KOPT-K1 (cell line): ENCODE measurements around the gene ATP1B1.

Source experiments
- H3K27ac ChIP-seq: fragments of 200-600 bp; sonication (generic); 2 replicates; pipeline ENCODE4 v1.5.1; 2016; ENCODE audit warnings: antibody characterized with exemption, mild to moderate bottlenecking, low read depth, low read length; ENCODE audit not compliant: poor library complexity, severe bottlenecking
- H3K36me3 ChIP-seq: fragments of 200-600 bp; sonication (generic); 2 replicates; pipeline ENCODE4 v1.5.1; 2017; ENCODE audit warnings: antibody characterized with exemption, mild to moderate bottlenecking, low read length, moderate library complexity; ENCODE audit not compliant: insufficient read depth
- H3K9me3 ChIP-seq: fragments of 200-600 bp; sonication (generic); 2 replicates; pipeline ENCODE4 v1.5.1; 2017; ENCODE audit warnings: antibody characterized with exemption, low read length, mild to moderate bottlenecking; ENCODE audit not compliant: insufficient read depth, poor library complexity, severe bottlenecking

ATP1B1 gene

DNA sequence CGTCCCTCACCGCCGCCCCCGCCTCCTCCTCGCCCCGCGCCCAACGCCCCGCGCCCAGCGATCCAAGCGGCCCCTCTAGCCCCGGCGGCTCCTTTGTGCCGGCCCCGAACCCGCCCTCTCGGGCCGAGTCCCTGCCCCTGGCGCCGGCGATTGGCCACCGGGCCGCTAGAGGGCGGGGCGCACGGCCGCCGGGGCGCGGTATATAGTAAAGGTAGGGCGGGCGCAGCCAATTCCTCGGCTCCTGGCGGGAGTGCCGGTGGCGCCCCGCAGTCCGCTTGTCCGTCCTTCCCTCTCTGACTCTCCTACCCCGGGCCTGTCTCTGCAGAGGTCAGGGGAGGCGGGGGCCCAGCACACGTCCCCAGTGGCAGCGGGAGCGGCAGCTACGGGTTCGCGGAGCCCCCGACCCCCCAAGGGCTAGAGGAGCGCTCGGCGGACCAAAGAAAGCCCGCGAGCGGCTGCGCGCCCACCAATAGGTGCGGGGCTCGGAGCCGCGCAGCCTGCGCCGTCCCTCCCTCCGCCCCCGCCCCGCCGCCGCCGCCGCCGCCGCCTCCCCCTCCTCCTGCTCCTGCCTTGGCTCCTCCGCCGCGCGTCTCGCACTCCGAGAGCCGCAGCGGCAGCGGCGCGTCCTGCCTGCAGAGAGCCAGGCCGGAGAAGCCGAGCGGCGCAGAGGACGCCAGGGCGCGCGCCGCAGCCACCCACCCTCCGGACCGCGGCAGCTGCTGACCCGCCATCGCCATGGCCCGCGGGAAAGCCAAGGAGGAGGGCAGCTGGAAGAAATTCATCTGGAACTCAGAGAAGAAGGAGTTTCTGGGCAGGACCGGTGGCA, at the start of gene ATP1B1:
Gene ATP1B1 (plus strand): TSS at position 596 of the 826 bp plus-strand sequence. CDS start 140 bp downstream, at position 736.
- Histone ChIP-seq H3K27ac (peak within 1 kb of the TSS; percentile 31), H3K9me3 (no peaks in the 10 kb centered on the region), H3K36me3 (no peaks in the 10 kb centered on the region)

DNA sequence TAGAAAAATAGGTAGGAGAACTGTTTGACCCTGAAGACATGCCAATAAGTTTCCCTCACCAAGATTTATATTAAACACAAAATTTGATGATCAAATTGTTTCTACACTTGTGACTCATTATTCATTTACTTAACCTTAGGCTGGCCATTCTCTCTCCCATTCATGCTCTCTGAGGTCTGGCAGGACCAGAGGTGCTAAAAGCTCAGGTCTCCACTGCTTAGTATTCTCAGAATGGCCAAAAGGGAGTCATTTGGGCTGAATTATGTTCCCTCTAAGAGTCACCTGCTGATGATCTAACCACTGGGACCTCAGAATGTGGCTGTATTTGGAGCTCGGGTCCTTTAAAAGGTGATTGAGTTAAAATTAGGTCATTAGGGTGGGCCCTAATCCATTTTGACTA, 47.1 kb upstream of the ATP1B1 start:
- Histone ChIP-seq H3K9me3 (no peaks in the 10 kb centered on the region), H3K36me3 (no peaks in the 10 kb centered on the region), H3K27ac (no peak overlapping the region)

DNA sequence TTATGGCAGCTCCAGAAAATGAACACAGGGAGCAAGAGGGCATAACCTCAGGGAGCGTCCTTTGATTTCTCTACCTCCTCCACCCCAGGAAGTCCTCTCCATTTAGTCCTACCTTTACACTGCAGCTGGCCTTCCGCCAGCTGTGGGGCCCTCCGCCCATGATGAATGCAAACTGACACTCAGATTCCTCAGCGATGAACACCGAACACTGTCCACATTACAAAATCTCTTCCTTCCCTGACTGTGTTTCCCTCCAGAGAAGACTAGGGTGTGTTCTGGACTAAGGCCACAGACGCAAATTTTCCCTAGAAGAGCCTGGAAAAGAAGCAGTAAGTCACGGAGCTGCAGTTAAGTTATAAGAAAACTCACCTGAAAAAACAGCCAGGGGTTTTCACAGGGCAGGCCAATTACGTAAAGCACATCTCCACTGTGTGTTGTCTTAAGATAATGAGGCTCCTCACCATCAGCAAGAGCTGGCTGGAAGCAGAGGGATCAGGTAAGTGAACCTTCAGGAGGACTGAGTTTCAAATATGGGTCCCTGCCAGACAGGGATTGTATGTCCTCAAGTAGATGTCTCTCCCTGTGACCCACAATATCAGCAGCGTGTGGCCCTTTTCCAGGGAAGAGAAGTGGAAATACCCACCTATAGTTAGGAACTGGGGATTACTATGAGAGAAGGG, 46.3 kb upstream of the ATP1B1 start:
- Histone ChIP-seq H3K27ac (no peak overlapping the region), H3K9me3 (no peaks in the 10 kb centered on the region), H3K36me3 (no peaks in the 10 kb centered on the region)

DNA sequence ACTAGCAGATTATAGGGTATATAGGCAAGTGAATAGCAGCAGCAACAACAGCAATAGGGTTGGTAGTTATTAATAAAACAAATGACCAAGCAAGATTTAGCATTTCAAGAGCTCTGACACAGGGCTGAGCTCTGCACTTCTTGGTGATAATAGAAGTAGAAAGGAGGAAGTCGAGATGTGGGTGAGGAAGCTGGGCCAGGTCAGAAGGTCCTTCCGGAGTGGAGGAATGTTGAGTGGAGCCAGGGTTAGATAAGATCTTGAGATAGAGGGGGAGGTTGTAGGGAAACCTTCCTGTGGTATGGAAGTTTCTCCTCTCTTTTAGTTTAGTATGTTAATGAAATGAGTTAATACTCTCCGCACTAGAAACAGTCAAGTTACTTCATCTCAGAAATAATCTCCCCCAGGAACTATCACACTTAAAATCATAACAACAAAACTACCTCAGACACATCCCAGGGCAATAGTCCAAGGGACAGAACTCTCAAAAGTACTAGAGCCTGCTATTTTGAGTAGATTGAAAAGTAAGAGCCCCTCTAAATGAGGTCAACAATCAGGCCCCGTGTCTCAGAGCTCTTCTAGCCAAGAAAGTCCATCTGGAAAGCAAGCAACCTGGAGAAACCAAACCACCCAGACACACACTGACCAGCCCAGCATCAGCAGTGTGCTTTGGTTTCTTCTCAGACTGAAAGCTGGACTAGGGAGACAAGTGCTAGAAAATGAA, 45.4 kb upstream of the ATP1B1 start:
- H3K36me3 ChIP-seq: no peaks in the 10 kb centered on the region
- H3K27ac ChIP-seq: no peak overlapping the region
- no peaks in the 10 kb centered on the region for H3K9me3 ChIP-seq

DNA sequence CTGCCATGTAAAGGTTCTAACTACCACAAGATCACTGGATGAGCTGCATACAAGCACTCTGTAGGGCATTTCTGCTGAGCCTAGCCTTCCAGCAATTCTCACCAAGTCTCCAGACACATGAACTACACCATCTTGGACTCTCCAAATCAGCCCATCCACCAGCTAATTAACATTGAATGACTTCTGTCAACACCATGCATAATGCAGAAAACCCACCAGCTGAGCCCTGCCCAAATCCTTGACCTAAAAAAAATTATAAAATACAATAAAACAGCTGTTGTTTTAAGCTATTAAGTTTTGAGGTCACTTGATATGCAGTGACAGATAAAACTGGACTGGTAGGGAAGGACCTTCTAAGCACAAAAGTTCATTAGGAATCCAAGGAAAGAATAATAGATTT, 44.3 kb upstream of the ATP1B1 start:
- Histone ChIP-seq H3K27ac (no peak overlapping the region), H3K9me3 (peaks cover 4% of the 10 kb centered on the region), H3K36me3 (no peaks in the 10 kb centered on the region)

DNA sequence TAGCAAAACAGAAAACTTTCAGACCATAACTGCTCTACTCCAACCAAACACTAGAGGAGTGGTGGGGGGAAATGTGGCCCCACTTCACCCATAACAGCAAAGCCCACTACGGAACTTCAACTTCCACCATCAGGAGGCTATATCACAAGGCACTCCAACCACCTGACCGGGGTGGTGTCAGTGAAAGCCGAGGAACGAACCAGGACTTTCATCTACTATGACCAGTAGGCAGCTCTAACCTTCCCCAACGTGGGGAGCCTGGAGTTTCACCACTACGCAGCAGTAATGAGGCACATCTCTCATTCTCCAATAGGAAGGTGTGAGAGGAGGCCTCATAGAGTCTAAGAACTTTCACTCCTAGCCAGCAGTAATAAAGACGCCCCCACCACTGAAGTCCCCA, 42.4 kb upstream of the ATP1B1 start:
- H3K9me3 ChIP-seq: peaks cover 6% of the 10 kb centered on the region
- H3K36me3 ChIP-seq: no peaks in the 10 kb centered on the region
- H3K27ac ChIP-seq: no peak overlapping the region

DNA sequence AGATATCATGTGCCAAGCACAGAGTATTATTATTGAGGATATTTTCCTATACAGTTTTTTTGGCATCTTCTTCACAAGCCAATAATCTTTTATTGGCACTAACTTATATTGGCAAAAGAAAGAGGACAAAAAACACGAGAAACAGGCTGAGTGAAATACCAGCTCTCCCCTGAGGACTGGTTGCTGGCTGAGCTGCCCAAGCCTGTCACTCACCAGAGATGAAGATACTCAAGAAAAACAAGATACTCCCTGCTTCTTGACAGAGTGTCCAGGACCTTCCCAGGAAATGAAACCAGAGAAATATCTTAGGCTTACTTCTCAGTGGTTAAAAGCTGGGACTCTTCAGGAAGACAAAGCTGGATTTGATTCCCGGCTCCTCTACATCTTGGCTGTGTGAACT, 35.9 kb upstream of the ATP1B1 start:
- Histone ChIP-seq H3K9me3 (peaks cover 6% of the 10 kb centered on the region), H3K36me3 (no peaks in the 10 kb centered on the region), H3K27ac (no peak overlapping the region)

DNA sequence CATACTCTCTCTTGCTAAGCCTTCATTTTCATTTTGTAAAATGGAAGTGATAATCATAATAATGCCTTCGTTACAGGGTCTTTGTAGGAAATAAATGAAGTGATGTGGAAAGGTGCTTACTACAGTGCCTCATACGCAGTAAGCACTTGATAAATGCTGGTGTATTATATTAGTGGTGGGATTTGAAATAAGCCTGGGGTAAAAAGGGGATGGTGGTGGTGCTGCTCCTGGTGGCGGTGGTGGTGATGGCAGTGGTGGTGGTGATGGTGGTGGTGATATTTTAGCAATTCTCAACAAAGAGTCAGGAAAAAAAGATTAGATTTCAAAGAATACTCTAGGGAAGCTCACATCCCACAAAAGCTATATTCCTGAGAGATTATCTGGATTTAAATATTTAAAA, 35.5 kb upstream of the ATP1B1 start:
- H3K36me3 ChIP-seq: no peaks in the 10 kb centered on the region
- no peak overlapping the region for H3K27ac ChIP-seq
- H3K9me3 ChIP-seq: peaks cover 6% of the 10 kb centered on the region

DNA sequence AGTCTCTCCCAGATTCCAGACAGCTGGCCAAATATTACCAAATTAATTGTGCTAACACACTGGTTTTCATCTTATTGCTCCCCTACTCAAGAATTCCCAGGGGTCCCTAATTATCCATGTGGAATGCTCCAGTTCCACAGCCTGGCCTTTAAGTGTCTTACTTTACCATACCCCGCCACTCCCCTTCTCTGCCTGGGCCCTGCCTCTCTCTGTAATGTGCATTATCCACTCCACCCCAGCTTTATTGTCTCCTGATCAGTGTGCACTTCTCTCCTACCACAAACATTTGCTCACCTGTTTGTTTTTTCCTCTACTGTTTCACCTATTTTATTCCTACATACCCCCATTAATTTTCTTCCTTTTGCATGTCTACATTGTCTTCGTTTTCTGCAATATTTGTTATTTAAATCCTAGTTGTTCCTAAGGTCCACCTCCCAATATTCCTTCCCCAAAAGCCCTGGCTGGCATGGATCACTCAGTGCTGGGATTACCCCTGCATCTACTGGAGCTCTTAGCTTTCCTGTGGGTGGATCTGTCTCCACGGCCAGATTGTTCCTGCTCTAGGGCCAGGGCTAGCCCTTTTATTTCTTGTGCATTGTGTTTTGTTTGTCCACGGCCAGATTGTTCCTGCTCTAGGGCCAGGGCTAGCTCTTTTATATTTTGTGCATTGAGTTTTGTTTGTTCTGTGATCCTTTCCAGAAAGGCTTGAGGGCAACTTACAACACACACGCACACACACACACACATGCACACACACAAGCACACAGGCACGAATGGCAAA, 33.4 kb upstream of the ATP1B1 start:
- Histone ChIP-seq H3K9me3 (no peaks in the 10 kb centered on the region), H3K27ac (no peak overlapping the region), H3K36me3 (no peaks in the 10 kb centered on the region)

DNA sequence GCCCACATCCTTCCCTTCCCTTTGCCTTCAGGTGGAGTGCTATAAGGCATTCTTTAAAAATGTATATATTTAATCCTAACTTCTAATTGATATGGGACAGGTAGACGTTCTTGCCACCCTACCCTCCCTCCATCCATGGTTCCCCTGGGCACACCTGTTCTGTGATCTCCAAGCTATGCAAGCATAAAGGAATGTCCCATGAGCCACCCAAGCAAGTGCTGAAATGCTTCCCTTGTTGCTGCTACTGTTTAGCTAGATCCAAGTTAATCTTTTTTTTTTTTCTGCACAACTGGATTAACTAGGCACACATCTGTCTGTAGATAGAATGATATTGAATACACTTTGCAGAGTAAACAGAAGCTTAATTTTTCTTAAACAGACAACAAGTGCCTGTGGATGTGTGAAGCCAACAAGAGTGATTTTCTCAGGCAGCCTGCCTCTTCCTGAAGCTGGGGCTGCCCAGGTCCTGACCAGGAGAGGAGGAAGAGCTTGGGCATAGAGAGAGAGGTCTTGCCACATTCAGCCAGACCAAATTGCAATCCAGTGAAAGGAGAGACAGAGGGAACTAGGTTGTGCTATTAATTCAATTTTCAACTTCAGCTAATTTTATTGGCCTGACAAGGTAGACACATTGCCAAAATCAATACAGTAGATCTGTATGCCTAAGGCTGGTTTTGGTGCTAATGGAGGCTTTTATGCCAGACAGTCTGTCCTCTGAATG, 28.2 kb upstream of the ATP1B1 start:
- Histone ChIP-seq H3K9me3 (no peaks in the 10 kb centered on the region), H3K27ac (no peak overlapping the region), H3K36me3 (no peaks in the 10 kb centered on the region)

DNA sequence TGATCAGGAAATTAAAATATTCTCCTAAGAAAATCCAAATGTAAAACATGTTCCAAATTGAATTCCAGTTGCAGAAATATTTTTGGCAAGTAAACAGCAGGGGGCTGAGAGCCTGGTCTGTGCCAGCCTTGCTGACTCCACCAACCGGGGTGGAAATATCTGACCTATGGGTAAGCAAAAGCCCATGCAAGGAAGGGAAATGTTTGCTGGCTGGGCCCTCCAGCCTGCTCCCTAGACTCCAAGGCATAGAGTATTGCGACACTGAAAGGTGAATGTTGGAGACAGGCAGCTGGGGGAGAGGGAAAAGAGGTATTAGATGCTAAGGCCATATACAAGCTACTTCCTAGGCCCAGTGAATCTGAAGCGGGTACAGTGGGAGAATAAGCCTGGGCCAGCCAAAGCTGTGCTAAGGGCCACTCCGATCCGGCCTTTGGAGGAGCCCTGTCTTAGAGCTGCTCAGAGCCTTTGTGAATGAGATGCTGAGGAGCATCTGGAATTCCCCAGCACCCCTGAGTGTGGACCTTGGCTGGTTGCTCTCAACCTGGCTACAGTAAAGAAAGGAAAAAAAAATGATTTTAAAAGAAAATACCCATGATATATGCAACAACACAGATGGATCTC, 24.9 kb upstream of the ATP1B1 start:
- Histone ChIP-seq H3K9me3 (no peaks in the 10 kb centered on the region), H3K27ac (no peak overlapping the region), H3K36me3 (no peaks in the 10 kb centered on the region)

DNA sequence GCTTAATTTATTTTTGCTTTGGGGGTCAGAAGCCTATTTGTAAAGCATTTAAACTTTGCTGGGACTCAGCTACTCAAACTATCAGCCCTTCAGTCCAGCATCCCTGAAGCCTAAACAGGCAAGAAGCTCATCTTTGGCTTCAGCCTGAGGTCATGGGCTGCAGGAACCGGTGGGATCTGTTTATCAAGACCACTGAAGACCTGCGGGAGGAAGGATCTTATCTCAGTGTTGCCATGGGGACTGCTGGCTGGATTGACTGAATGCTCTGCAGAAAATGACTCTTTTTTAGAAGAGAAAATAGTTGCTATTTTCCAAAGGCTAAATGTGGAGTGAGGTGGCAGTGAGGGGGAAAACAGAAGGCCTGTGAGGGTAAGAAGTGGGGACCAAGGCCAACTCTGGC, 20.6 kb upstream of the ATP1B1 start:
- Histone ChIP-seq H3K27ac (no peak overlapping the region), H3K36me3 (no peaks in the 10 kb centered on the region), H3K9me3 (no peaks in the 10 kb centered on the region)

DNA sequence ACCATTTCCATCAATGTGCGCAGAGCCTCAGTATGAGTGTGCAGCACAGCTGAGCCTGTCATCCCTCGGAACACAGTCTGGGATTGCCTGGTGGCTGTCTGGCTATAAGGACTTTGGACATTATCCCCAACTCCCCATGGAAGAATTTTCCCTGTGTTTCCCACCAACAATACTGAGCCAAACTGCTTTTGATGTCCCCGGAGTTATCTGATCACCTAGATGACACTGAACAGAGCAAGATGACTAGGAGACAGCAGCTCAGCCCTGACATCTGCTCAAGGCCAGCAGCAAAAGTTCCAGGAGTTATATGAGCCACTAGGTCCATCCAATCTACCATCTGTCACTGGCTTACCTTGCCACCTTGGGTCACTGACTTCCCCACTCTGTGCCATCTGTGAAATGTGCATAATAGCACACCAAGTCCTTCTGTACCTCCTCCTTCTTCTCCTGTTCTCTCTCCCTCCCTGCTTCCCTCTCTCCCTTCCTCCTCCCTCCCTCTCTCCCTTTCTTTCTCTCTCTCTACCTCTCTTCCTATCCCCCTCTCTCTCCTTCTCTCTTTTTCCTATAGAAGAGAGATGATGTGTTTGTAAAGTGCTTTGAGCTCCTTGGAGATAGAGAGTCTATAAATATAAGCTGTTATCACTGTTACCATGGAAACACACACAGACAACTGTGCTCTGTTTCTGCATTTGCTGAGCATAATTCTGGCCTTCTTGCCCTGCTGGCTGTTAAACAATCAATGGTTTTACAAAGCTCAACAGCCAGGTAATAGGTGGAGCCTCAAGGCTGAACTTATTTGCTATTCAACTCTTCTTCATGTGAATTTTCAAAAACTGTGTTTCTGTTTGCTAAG, 19.7 kb upstream of the ATP1B1 start:
- Histone ChIP-seq H3K27ac (no peak overlapping the region), H3K36me3 (no peaks in the 10 kb centered on the region), H3K9me3 (no peaks in the 10 kb centered on the region)
